ENCODE measurements around the gene TEX51.

DNA sequence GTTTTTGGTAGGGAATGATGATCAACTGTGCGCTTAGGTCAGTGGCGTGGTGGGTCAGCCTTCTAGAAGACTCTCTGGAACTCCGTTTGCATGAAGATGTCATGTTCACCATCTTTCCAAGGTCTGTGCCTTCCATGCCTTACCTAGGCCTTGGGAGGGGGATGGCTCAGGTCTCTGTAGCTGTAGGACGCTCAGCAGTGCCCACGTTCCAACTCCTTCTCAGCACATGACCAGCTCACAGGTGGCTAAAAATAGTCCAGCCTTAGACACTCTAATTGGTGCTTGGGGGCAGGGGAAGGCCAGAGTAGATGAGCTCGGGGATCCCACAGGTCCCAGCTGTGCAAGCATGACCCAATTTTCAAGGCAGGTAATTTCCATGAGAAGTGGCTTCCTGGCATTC lies 42.3 kb upstream of the TEX51 start:
- TF ChIP-seq, protein P1, sequence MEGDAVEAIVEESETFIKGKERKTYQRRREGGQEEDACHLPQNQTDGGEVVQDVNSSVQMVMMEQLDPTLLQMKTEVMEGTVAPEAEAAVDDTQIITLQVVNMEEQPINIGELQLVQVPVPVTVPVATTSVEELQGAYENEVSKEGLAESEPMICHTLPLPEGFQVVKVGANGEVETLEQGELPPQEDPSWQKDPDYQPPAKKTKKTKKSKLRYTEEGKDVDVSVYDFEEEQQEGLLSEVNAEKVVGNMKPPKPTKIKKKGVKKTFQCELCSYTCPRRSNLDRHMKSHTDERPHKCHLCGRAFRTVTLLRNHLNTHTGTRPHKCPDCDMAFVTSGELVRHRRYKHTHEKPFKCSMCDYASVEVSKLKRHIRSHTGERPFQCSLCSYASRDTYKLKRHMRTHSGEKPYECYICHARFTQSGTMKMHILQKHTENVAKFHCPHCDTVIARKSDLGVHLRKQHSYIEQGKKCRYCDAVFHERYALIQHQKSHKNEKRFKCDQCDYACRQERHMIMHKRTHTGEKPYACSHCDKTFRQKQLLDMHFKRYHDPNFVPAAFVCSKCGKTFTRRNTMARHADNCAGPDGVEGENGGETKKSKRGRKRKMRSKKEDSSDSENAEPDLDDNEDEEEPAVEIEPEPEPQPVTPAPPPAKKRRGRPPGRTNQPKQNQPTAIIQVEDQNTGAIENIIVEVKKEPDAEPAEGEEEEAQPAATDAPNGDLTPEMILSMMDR (conservative IDR thresholded peaks at IDR 0.05 in 1 of 2, IDR thresholded peaks at IDR 0.05 in 1 of 2; ENCODE audit: low read depth in 1 of 2, low read length in 2 of 2), result no peak
- no peak for TF ChIP-seq EZH2 (IDR thresholded peaks at IDR 0.05; ENCODE audit: low read length, missing control alignments)
